GM21723 (cell line): Measurements from ENCODE around the gene ELOVL5.
"Not testable (repeated sequence)": the region's sequence is repeated elsewhere in the genome, so short reads cannot be mapped to it uniquely, and the experiment has no call there.

Experiments
- ATAC-seq: cut with Tn5 transposase; IDR thresholded peaks from one replicate; pipeline ENCODE4 v1.9.1; 2021; ENCODE audit warnings: mild to moderate bottlenecking, moderate library complexity; ENCODE audit not compliant: unreplicated experiment

ELOVL5 gene, protein sequence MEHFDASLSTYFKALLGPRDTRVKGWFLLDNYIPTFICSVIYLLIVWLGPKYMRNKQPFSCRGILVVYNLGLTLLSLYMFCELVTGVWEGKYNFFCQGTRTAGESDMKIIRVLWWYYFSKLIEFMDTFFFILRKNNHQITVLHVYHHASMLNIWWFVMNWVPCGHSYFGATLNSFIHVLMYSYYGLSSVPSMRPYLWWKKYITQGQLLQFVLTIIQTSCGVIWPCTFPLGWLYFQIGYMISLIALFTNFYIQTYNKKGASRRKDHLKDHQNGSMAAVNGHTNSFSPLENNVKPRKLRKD

DNA sequence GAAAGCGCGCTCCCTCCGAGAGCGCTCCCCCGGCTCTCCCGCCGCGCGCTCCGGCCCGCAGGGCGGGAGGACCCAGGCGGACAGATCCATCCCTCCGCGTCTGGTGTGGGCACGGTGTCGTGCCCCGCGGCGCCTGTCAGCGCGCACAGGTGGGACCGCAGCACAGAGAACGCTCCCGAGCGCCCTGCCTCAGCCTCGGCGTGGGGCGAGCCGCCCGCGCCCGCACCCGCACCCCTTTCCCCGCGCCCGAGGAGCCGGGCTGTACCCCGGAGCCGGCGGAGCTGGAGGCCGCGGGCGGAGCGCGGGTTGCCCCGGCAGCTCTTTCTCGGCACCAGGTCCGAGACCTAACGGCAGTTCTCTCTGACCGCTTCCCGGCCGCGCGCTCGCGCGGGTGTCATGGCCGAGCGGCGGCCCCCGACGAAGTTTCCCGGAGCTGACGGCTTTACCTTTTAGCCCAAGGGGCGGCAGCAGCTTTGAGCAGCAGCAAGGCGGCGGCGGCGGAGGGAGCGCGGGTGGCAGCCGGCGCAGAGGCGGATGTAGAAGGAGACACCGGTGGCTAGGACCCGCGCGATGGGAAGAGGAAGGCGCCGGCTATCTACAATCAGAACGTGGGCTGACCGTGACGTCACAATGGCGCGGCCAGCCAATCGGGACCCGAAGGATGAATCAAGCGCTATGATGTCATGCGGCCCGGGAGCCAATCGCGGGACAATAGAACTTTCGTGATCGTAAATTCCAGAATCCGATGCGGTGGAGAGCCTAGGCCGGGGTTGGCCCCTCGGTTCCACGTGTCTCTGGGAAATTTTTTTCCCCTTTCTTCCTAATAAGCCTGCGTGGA lies at the start of gene ELOVL5:
ELOVL5 (minus strand) TSS at position 580 of the 838 bp plus-strand sequence. CDS start 53,251 bp downstream, outside the sequence.
- ATAC-seq, result peak; percentile 79

DNA sequence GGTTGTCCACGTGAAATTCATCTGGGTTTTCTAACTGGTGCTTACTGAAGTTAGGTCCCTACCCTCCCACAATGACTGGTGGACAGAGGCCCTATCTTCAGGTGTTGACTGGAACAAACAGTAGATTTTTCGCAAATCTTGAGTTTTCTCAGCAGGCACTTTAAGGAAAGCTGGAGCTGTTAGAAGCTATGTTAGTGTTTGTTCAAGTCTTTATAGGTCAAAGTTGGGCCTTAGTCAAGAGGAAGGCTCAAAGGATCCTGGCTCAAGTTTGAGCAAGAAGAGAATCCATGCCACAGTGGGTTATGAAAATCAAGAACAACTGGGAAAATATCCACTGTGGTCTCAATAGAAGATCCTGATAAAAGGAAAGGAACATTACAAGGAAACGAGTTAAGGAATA lies 48.5 kb upstream of the ELOVL5 start:
- no peak for ATAC-seq

DNA sequence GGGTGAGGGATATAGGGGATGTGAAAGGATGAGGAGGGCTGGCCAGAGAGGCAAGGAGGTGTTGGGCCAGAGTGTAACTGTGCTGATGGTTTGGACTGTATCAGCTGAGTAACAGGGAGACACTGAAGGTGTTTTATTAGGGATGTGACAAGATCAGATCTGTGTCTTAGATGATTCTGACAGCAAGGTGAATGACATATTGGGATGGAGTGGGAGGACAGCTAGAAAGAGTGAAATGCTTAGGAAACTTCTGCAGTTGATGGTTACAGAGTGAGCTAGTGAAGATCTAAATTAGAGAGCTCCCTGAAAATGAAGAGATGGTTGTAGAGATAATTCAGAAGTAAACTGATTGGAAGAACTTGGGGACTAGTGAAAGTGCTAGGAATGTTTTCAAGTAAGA lies 47.2 kb upstream of the ELOVL5 start:
- ATAC-seq, result no peak

DNA sequence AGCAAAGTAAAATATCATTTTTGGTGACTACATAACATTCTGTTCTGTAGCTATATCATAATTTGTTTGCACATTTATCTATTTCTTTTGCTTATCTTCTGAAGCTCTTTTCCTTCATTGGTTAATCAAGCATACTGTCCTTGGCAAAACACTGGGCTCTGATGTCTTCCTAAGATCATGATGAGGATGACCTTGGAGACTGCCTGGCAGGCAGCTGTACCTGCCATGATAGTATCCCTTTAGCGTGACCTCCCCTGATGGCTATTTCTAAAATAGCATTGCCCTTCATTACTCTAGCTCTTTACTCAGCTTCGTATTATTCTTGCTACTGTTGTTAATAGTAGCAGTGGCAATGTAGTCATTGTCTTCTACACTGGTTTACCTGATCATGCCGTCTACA lies 46.0 kb upstream of the ELOVL5 start:
- no peak for ATAC-seq

DNA sequence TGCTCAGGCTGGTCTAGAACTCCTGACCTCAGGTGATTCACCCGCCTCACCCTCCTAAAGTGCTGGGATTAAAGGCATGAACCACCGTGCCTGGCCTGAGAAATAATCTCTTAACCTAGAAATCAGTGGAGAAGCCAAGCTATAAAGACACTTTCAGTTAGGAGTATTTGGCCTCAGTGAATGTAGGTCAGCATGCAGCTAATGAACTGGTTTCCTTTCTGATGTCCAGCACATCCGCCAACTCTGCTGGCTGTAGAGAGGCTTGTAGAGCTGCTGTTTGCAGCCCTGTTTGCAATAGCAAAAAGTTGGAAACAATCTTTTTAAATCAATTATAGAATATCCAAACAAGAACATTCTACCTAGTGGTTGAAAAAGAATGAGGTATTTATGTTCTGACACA lies 42.4 kb upstream of the ELOVL5 start:
- no peak for ATAC-seq

DNA sequence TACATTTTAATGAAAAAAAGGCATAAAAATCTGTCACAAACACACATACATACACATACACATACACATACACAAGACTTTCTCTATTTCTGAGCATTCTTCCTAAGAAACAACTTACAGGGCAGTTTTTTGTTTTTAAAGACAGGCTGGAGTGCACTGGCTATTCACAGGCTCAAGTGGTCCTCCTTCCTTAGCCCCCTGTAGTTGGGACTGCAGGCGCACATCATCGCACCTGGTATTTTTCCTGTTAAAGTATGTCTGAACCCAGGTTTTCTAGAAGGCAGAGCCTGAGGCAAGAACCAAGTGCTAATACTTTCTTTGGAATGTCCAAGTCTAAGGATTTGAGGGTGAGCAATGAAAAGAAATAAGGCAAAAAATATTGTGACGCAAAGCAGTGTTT lies 41.3 kb upstream of the ELOVL5 start:
- no peak for ATAC-seq

DNA sequence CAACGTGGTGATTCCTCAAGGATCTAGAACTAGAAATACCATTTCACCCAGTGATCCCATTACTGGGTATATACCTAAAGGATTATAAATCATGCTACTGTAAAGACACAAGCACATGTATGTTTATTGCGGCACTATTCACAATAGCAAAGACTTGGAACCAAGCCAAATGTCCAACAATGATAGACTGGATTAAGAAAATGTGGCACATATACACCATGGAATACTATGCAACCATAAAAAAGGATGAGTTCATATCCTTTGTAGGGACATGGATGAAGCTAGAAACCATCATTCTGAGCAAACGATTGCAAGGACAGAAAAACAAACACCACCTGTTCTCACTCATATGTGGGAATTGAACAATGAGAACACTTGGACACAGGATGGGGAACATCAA lies 39.9 kb upstream of the ELOVL5 start:
- not testable (repeated sequence) for ATAC-seq

DNA sequence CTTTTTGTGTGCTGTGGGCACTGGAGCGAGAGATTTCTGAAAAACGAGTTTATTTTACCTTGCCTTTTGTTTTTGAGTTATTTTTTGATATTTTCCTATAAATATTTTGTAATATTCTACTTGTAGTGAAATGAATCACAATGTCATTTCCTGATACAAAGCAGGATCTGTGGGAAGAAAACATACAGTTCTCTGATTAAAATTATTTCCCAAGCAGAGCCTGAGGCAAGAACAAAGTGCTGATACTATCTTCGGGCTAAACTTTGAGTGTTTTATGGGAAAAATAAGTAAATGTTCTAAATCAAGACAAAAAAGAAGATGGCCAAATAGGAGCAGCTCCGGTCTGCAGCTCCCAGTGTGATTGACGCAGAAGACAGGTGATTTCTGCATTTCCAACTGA lies 33.7 kb upstream of the ELOVL5 start:
- ATAC-seq, result no peak

DNA sequence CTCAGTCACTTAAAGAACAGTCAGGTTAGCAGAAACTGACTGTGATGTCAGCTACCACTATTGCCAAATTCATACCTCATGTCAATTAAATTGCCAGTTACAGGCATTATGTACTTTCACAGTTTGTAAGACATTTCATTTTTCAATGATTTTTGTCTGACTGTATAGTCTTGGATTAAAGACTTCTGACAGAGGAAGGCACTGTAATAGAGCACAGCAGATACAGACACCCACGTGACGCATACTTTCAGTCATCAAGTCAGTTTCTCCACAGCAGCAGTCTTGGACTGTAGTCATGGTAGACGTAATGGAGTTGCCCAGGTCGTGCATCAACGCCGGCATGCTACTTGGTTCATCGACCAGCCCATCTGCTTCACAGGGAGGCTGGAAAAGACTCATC lies 29.5 kb upstream of the ELOVL5 start:
- no peak for ATAC-seq

DNA sequence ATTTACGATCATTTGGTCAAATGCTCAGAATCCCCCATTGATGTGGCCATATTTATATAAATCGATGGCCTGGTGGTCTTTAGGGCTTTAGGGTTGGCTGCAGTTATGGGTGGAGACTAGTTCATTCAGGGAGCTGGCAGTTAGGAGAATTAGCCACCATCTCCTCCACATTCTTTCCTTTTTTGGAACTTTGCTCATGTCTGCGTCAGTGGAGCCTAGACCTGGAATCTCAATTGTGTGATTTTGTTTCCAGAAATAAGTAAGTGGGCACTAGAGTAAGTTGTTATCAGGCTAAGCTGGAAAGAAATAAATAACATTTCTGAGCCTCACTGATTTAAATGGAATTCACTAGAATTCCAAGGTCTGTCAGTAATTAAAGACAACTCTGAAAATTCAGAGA lies 29.0 kb upstream of the ELOVL5 start:
- no peak for ATAC-seq

DNA sequence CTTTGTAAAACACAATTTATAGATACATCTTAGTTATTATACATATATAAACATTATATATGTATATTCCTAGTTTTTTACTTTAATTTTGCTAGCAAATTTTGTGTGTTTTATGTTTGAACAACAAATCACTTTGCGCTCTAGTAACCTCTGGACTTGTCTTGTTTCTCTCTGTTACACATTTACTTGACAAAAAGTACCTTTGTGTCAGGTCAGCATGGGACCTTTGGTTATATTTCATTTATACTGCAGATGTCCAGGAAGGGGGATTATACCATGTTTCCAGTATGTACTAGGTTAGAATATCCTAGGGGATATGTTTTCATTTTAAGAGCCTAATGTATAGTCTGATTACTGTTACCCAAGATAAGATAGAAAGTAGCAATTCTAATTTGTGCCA lies 28.5 kb upstream of the ELOVL5 start:
- ATAC-seq, result no peak

DNA sequence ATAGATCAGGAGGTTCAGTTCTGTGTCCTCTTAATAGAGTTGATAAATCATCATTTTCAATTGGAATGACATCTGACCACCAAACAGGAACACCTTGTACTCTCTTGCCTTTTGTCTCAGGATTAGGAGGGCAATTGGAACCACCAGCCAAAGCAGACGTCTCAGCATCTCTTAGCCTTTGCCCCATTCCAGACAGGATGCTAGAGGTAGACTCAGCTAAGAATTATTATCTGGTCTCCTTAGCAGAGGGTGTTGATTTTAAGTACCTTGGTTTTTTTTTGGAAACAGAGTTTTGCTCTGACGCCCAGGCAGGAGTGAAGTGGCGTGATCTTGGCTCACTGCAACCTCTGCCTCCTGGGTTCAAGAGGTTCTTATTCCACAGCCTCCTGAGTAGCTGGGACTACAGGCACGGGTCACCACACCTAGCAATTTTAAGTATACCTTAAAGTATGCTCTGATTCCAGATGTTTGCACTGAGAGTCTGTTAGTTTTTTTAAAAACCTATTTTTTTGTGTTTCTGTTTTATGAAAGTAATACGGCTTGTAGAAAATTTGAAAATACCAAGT lies 28.0 kb upstream of the ELOVL5 start:
- no peak for ATAC-seq

DNA sequence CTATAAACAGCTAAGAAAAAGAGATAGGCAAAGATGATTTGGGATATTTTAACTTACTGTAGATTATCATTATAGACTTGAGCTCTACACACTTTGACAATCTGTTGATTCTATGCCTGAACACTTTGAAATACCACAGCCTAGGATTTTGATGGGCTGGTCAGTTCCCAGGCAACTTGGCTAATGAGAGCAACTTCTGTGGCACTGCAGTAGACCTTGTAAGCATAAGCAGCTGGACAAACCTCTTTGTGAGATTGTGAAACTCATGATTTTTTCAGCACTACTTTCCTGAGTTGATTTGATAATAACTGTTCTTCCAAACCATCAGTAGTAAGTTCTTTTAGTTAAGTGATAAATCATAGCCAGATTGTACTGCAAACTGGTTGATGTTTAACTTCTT lies 27.1 kb upstream of the ELOVL5 start:
- ATAC-seq, result no peak

DNA sequence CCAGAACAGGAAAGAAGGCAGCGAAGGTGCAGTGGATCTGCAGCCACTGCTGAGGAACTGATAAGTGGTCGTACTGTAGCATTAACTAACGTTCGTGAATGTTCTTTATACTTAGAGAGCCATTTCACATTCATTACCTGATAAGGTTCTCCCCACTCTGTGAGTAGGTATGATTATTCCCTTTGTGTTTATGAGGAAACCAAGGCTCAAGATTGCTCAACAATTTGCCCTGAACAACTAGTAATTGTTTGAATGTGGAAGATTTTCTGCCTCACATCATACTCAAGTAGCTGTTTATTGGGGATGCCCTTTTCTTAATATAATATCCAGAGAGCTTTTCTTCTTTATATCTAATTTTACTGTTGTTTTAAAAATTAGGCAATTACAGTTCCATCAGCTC lies 24.9 kb upstream of the ELOVL5 start:
- no peak for ATAC-seq

DNA sequence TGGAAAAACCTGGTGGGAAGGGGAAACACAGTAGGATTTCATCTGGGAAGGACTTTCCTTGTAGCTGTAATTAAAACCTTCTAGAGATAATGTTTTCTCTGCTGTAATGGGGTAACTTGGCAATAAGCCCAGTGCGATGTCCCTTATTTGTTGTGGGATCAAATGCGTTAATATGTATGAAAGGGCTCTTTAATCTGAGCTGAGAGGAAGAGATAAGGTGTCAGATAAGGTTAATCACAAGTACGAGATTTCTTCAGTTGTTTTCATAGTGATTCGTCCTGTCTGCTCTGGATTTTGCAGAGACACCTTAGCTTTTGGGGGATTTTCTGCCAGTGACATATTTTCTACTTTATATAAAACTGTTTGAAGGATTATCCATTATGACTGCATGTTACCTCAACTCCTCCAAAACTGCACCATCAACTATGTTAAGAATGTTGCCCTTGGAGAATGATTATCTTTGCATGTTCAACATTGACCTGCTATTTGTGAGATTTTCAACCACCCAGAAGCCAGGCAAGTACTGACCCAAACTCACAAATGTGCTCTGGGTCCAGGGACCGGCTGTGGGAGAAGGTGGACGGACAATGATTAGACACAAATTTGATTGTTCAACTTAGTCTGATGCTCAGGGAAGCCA lies 21.2 kb upstream of the ELOVL5 start:
- ATAC-seq, result no peak

DNA sequence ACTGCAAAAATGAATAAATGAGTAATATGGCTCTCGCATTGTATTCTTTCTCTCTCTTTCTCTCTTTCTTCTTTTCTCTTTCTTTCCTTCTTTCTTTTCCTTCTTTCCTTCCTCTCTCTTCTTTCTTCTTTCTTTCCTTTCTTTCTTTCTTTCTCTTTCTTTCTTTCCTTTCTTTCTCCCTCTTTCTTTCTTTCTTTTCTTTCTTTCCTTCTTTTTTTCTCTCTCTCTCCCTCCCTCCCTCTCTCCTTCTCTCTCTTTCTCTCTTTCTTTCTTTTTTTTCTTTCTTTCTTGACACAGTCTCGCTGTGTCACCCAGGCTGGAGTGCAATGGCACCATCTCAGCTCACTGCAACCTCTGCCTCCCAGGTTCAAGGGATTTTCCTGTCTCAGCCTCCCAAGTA lies 20.3 kb upstream of the ELOVL5 start:
- ATAC-seq, result no peak

DNA sequence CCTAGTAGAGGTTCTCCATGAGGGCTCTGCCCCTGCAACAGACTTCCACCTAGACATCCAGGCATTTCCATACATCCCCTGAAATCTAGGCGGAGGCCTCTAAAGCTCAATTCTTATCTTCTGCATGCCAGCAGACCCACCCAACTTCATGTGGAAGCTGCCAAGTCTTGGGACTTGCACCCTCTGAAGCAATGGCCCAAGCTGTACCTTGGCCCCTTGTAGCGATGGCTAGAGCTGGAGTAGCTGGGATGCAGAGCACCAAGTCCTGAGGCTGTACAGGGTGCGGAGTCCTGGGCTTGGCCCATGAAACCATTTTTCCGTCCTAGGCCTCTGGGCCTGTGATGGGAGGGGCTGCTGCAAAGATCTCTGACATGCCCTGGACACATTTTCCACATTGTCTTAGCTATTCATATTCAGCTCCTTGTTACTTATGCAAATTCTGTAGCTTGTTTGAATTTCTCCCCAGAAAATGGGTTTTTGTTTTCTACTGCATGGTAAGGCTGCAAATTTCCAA lies 17.4 kb upstream of the ELOVL5 start:
- no peak for ATAC-seq

DNA sequence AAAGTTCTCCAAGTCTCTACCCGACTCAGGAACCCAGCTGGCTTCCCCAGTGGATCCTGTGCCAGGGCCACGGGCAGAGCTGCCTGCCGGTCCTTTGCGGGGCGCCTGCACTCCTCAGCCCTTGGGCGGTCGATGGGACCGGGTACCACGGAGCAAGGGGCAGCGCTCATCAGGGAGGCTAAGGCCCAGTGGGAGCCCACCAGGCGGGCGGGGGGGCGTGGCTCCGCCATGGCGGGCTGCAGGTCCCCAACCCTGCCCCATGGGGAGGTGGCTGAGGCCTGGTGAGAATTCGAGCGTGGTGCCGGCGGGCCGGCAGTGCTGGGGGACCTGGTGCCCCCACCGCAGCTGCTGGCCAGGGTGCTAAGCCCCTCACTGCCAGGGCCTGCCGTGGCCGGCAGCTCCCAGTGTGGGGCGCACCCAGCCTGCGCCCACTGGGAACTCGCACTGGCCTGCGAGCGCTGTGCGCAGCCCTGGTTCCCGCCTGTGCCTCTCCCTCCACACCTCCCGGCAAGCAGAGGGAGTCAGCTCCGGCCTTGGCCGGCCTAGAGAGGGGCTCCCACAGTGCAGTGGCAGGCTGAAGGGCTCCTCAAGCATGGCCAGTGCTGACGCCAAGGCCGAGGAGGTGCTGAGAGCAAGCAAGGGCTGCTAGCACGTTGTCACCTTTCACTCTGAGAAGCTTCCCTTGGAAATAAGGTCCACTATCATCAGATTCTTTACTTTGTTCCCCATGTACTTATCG lies 14.8 kb upstream of the ELOVL5 start:
- no peak for ATAC-seq

DNA sequence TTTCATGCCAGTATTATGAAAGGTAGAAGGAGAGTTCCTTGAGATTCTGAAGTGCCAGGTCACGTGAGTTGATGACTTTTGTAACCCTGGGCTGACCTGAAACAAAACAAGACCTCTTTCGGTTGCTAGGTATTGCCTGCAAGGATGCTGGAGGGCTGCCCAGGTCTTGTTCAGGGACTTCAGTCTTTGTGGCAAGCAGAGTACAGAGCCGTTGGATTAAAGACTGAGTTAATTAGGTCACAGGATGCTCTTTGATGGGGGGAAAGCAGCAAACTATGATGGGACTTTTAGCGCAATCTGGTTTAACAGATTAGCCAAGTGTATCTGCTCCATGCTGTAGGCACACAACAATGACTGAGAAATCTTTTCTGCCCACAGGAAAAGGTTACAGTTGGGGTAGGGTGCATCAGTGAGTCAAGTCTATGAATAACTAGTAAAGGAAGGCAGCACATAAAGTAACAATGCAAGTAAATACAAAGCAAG lies 12.8 kb upstream of the ELOVL5 start:
- no peak for ATAC-seq

DNA sequence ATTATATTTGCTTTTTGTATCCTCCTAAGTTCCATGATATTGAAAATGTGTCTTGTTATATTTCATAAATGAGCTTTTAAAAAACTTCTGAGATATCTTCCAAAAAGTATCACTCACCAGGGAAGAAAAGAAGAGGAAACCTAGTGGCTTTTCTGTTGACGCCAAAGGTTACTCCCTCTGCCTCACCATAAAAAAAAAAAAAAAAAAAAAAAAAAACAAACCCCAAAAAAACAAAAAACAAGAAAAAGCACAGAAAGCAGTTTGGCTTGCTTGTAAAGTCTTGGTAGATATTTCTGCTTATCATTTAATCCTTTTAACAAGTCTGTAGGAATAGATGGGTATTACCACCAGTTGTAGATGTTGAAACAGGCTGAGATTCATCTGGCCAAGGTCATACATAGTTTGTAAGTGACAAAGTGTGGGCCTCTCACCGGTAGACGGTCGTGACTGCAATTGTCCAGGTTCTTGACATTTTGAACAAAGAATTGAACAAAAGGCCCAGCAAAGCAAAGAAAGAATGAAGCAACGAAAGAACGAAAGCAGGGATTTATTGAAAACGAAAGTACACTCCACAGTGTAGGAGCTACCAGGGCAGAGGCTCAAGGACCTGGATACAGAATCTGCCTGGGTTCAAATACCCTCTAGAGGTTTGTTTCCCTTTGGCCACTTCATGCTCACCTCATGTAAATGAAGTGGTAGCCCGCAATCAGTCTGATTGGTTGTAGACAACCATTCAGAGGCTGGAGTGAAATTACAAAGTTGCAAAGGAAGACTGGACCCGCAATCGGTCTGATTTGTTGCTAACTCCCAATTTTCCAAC lies 11.6 kb upstream of the ELOVL5 start:
- ATAC-seq, result no peak
